ENCODE data around the gene AKNA. TPM values are rescaled to one million over a fixed set of nuclear protein-coding genes. Genes with fewer than 3 reads are reported as not detected.

The AKNA gene
- polyA plus RNA-seq, 1 donor from 2014 or later, result 1.2 TPM

GRCh38 chr9:114341991-114342390 lies 45.8 kb downstream of the AKNA start:
- Histone ChIP-seq H3K4me2 (ENCODE audit: low read length) (no peak overlapping the region), H2AFZ (ENCODE audit: low read depth, low read length) (no peak overlapping the region), H3K4me3 (ENCODE audit: low read length) (no peak overlapping the region), H3K9me2 (ENCODE audit: insufficient read depth, low read length) (no peaks in the 10 kb centered on the region), H3K9me3 (ENCODE audit: low read length) (no peaks in the 10 kb centered on the region), H3K79me2 (replicated peaks; ENCODE audit: insufficient read depth, low read length) (no peaks in the 10 kb centered on the region), H3F3A (ENCODE audit: insufficient read depth, low read length, poor library complexity, severe bottlenecking) (no peaks in the 10 kb centered on the region), H3K36me3 (ENCODE audit: insufficient read depth, low read length) (no peaks in the 10 kb centered on the region), H3K27ac (ENCODE audit: low read length) (no peak overlapping the region), H3K27me3 (ENCODE audit: insufficient read depth, low read depth, low read length) (no peaks in the 10 kb centered on the region), H4K20me1 (ENCODE audit: insufficient read depth) (no peaks in the 10 kb centered on the region), H3K9ac (ENCODE audit: low read length) (no peak overlapping the region)
- TF ChIP-seq CTCF (IDR thresholded peaks at IDR 0.05; ENCODE audit: poor library complexity, severe bottlenecking) (no peak), EP300 (conservative IDR thresholded peaks at IDR 0.05; ENCODE audit: poor library complexity, severe bottlenecking) (no peak), TAF1 (IDR thresholded peaks at IDR 0.05; ENCODE audit: low read depth) (no peak)

GRCh38 chr9:114341152-114341830 lies 46.5 kb downstream of the AKNA start:
- no peaks in the 10 kb centered on the region for H3F3A ChIP-seq (ENCODE audit: insufficient read depth, low read length, poor library complexity, severe bottlenecking)
- no peaks in the 10 kb centered on the region for H3K36me3 ChIP-seq (ENCODE audit: insufficient read depth, low read length)
- no peak overlapping the region for H3K27ac ChIP-seq (ENCODE audit: low read length)
- H3K9me2 ChIP-seq (ENCODE audit: insufficient read depth, low read length), result no peaks in the 10 kb centered on the region
- no peaks in the 10 kb centered on the region for H3K9me3 ChIP-seq (ENCODE audit: low read length)
- no peak for TF ChIP-seq TAF1 (IDR thresholded peaks at IDR 0.05; ENCODE audit: low read depth)
- no peak for TF ChIP-seq SMC3 (conservative IDR thresholded peaks at IDR 0.05; ENCODE audit: poor library complexity)
- no peak for TF ChIP-seq REST (IDR thresholded peaks at IDR 0.05; ENCODE audit: borderline replicate concordance)
- TF ChIP-seq CTCF (IDR thresholded peaks at IDR 0.05; ENCODE audit: poor library complexity, severe bottlenecking), result no peak
- no peak for TF ChIP-seq EP300 (conservative IDR thresholded peaks at IDR 0.05; ENCODE audit: poor library complexity, severe bottlenecking)
- no peak for TF ChIP-seq RAD21 (conservative IDR thresholded peaks at IDR 0.05)
- no peak for TF ChIP-seq EZH2 (IDR thresholded peaks at IDR 0.05; ENCODE audit: borderline replicate concordance, insufficient read depth, low read length, poor library complexity, severe bottlenecking)
- TF ChIP-seq POLR2AphosphoS5 (IDR thresholded peaks at IDR 0.05), result no peak
- no peak for TF ChIP-seq MXI1 (conservative IDR thresholded peaks at IDR 0.05; ENCODE audit: poor library complexity, severe bottlenecking)
- H2AFZ ChIP-seq (ENCODE audit: low read depth, low read length), result no peak overlapping the region
- H3K9ac ChIP-seq (ENCODE audit: low read length), result no peak overlapping the region
- H3K4me2 ChIP-seq (ENCODE audit: low read length), result no peak overlapping the region
- H4K20me1 ChIP-seq (ENCODE audit: insufficient read depth), result no peaks in the 10 kb centered on the region
- no peak overlapping the region for H3K4me3 ChIP-seq (ENCODE audit: low read length)
- no peaks in the 10 kb centered on the region for H3K27me3 ChIP-seq (ENCODE audit: insufficient read depth, low read depth, low read length)
- H3K79me2 ChIP-seq (replicated peaks; ENCODE audit: insufficient read depth, low read length), result no peaks in the 10 kb centered on the region
